HG03439 (cell line): ENCODE measurements around the gene ATXN7L3B.

Source experiments
- ATAC-seq: cut with Tn5 transposase; IDR thresholded peaks from one replicate; pipeline ENCODE4 v1.9.1; 2021; ENCODE audit warnings: mild to moderate bottlenecking, moderate library complexity; ENCODE audit not compliant: unreplicated experiment

ATXN7L3B gene

DNA sequence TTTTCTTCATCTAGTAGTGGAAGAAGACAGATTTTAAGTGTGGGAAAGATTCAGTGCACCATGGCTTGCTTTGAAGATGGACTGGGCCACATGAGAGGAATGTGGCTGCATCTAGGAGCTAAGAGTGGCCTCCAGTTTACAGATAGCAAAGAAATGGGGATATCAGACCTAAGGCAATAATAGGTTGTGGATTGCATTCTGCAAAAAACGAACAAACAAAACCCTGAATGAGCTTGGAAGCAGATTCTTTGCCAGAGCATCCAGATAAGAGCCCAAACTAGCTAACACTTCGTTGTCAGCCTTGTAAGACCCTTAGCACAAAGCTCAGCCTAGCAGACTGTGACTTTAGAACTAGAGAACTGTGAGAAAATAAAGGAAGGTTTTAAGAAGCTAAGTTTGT, 9.6 kb downstream of the ATXN7L3B start:
- ATAC-seq: no peak

- ATAC-seq: no peak
Measured at GRCh38 chr12:74551291-74551690, 13.7 kb downstream of the ATXN7L3B start.

DNA sequence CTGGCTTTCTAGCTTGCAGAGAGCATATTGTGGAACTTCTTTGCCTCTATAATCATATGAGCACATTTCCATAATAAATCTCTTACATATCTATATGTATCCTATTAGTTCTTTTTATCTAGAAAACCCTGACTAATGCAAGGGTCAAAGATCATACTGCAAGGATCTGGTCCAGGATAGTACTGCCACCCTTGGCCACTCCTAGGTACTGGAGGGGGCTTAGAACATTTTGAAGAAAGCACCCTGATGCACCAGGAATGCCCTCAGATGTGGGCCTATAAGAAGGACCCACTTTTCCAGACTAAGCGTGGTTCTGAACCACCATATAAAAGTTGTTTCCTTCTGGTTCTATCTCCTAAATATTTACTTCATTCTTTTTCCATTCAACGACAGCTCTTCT, 14.6 kb downstream of the ATXN7L3B start:
- no peak for ATAC-seq

DNA sequence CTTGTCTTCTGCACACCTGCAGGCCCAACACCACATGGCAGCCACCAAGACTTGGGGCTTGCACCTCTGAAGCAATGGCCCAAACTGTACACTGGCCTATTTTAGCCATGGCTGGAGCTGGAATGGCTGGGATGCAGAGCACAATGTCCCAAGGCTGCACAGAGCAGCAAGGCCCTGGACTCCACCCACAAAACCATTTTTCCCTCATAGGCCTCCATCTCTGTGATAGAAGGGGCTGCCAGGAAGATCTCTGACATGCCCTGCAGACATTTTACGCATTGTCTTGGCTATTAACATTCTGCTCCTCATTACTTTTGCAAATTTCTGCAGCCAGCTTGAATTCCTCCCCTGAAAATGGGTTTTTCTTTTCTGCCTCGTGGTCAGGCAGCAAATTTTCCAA, 22.1 kb downstream of the ATXN7L3B start:
- no peak for ATAC-seq

DNA sequence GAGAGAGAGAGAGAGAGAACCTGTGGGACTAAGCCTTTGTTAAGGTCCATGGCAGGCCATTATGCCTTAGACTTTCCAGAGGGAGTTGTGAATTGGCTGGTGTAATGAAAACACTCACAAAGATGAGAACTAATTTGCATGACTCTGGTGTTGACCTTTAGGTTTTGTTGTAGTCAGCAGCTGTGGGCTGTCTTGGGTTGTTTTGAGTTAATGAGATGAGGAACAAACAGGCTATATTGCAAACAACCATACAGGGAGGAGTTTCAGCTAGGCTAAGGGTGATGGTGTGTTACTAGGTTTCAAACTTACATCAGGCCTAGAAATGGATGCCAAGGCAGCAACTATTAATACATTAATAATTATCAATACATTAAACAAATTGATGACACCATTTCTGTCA, 26.3 kb downstream of the ATXN7L3B start:
- no peak for ATAC-seq

DNA sequence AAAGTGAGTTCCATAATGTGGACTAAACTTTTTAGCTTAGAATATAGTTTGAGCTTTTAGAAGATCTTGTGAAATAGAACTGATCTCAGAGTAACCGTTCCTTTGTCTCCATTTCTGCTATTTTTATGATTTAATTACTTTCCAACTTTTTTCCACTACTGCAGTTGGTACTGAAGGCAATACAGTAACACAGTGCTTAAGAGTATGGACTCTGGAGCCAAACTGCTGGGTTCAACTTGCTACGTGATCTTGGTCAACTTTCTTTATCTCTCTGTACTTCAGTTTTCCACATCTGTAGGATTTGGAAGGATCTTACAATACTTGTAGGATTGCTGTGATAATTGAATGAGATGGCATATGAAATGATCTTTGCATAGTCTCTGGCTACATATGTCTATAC, 40.9 kb downstream of the ATXN7L3B start:
- ATAC-seq: no peak

GRCh38 chr12:74579446-74579845, 41.8 kb downstream of the ATXN7L3B start:
- ATAC-seq: no peak

DNA sequence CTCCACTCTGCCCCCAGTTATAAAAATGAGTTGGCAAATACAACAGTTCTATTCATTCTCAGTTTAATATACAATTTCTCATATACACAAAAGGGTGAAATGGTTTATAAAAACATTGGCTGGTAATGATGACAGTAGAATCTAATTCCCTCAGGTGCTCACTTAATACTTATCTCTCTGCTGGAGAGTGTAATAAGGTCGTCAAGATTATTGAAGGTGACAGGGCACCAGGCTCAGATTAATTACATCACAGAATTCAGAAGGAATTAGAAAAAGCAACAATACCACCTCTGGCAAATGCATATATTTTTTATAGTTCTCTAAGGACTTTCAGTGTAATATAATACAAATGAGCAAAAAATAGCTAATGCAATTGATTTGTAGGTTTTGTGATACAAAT, 42.3 kb downstream of the ATXN7L3B start:
- no peak for ATAC-seq

DNA sequence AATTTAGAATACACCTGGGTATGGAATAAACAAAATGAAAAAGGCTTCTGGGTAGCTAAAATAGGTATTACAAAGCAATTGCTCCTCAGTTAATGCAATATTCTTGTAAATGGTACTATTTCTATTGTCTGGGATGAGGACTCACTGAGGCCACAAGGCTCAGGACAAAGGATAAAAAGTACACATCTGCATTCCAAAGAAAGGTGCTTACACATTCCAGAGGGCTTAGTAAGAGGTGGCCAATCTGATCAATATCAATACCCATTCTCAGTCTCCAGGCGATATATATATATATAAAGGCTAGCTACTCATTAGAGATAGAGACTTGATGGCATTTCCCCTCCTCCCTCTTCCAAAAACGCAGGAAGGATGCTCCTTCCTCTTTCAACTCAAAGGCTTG, 43.8 kb downstream of the ATXN7L3B start:
- ATAC-seq: no peak

GRCh38 chr12:74584483-74585062, 46.9 kb downstream of the ATXN7L3B start:
- no peak for ATAC-seq

- no peak for ATAC-seq
Measured at GRCh38 chr12:74586251-74586650, 48.6 kb downstream of the ATXN7L3B start.
